ENCODE measurements around the gene TRPM1. TPM values are rescaled to one million over a fixed set of nuclear protein-coding genes. Genes with fewer than 3 reads are reported as not detected.
A peak's percentile ranks its signal among the peaks of the same experiment; 100 is the strongest.

The TRPM1 gene
- total RNA-seq, 1 donor from 2014 or later = not detected

DNA sequence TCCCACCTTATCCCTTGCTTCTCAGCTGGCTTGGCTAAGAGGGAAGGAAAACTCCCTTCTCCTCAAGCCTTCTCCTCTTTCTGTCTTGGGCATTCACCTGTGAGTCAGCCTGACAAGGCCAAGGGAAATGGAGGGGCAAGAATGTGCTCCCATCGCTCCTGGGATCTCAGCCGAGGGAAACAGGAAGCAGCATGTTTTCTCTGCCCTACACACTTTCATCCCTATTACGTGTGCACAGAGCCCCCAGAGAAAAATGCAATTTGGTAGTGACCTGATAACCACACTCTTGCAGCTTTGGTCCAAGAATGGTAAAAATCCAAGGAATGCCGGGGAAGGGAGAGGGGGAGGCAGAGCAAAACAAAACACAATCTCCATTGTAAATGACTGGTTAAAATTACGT is 77.2 kb downstream of the TRPM1 start:
- no peaks in the 10 kb centered on the region for H3K9me3 Mint-ChIP-seq (ENCODE audit: unreplicated experiment)
- Histone ChIP-seq H2AFZ (ENCODE audit: low read depth, low read length) (no peak overlapping the region), H4K20me1 (ENCODE audit: insufficient read depth, low read length) (no peaks in the 10 kb centered on the region), H3K27ac (ENCODE audit: low read depth, low read length) (peak overlapping the region; percentile 62), H3K79me2 (ENCODE audit: insufficient read depth, low read length) (no peaks in the 10 kb centered on the region), H3K9me3 (ENCODE audit: insufficient read depth, low read depth, low read length) (no peaks in the 10 kb centered on the region), H3K4me2 (ENCODE audit: low read length) (peak overlapping the region; percentile 57), H3K9ac (ENCODE audit: low read length) (no peak overlapping the region), H3K36me3 (ENCODE audit: insufficient read depth, low read length) (no peaks in the 10 kb centered on the region), H3K4me1 (ENCODE audit: insufficient read depth, low read length) (peaks cover 22% of the 10 kb centered on the region), H3K4me3 (ENCODE audit: insufficient read depth, low read depth, low read length) (no peak overlapping the region), H3K27me3 (ENCODE audit: insufficient read depth, low read length) (no peaks in the 10 kb centered on the region)
- FAIRE-seq (peak; percentile 96), DNase-seq (ENCODE audit: low read depth) (peak; percentile 98)
- TF ChIP-seq EZH2 (IDR thresholded peaks at IDR 0.05; ENCODE audit: insufficient read depth, low read length) = no peak
- TF ChIP-seq, protein P1, sequence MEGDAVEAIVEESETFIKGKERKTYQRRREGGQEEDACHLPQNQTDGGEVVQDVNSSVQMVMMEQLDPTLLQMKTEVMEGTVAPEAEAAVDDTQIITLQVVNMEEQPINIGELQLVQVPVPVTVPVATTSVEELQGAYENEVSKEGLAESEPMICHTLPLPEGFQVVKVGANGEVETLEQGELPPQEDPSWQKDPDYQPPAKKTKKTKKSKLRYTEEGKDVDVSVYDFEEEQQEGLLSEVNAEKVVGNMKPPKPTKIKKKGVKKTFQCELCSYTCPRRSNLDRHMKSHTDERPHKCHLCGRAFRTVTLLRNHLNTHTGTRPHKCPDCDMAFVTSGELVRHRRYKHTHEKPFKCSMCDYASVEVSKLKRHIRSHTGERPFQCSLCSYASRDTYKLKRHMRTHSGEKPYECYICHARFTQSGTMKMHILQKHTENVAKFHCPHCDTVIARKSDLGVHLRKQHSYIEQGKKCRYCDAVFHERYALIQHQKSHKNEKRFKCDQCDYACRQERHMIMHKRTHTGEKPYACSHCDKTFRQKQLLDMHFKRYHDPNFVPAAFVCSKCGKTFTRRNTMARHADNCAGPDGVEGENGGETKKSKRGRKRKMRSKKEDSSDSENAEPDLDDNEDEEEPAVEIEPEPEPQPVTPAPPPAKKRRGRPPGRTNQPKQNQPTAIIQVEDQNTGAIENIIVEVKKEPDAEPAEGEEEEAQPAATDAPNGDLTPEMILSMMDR (IDR thresholded peaks at IDR 0.05; ENCODE audit: insufficient read depth, low read depth, low read length) = no peak
- peak overlapping the region; percentile 88 for H3K27ac Mint-ChIP-seq (ENCODE audit: unreplicated experiment)
- H3K27me3 Mint-ChIP-seq (ENCODE audit: low read depth, unreplicated experiment) = peaks cover 3% of the 10 kb centered on the region
- H3K4me1 Mint-ChIP-seq (ENCODE audit: low read depth, unreplicated experiment) = peaks cover 22% of the 10 kb centered on the region
- no peak overlapping the region for H3K4me3 Mint-ChIP-seq (ENCODE audit: unreplicated experiment)
- H3K36me3 Mint-ChIP-seq (ENCODE audit: low read depth, unreplicated experiment) = no peaks in the 10 kb centered on the region

DNA sequence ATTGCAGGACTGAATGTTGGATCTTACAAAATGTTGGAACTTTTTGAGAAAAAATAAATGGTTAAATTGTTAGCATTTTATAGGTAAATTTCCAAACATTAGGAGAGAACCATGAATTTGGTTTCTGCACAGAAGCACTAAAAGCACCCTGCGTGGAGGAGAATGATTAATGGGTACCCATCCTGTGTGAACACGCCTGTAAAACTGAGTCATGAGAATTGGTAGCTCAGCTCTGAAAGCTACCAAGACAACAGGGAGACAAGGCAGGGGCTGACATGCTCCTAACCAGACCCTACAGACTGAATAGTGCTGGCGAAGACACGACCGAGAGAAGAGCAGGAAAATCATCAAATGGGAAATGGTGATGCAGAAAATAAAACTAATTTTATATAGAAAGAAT is 77.7 kb downstream of the TRPM1 start:
- TF ChIP-seq EZH2 (IDR thresholded peaks at IDR 0.05; ENCODE audit: insufficient read depth, low read length) = no peak
- TF ChIP-seq, protein P1 (IDR thresholded peaks at IDR 0.05; ENCODE audit: insufficient read depth, low read depth, low read length) = no peak
- H3K36me3 ChIP-seq (ENCODE audit: insufficient read depth, low read length) = no peaks in the 10 kb centered on the region
- peak; percentile 21 for DNase-seq (ENCODE audit: low read depth)
- H3K9me3 ChIP-seq (ENCODE audit: insufficient read depth, low read depth, low read length) = no peaks in the 10 kb centered on the region
- no peak overlapping the region for H3K4me3 Mint-ChIP-seq (ENCODE audit: unreplicated experiment)
- H2AFZ ChIP-seq (ENCODE audit: low read depth, low read length) = no peak overlapping the region
- H3K27me3 ChIP-seq (ENCODE audit: insufficient read depth, low read length) = no peaks in the 10 kb centered on the region
- H3K4me3 ChIP-seq (ENCODE audit: insufficient read depth, low read depth, low read length) = no peak overlapping the region
- peak overlapping the region; percentile 62 for H3K27ac ChIP-seq (ENCODE audit: low read depth, low read length)
- H3K4me1 ChIP-seq (ENCODE audit: insufficient read depth, low read length) = peaks cover 22% of the 10 kb centered on the region
- peaks cover 22% of the 10 kb centered on the region for H3K4me1 Mint-ChIP-seq (ENCODE audit: low read depth, unreplicated experiment)
- H3K9me3 Mint-ChIP-seq (ENCODE audit: unreplicated experiment) = no peaks in the 10 kb centered on the region
- H4K20me1 ChIP-seq (ENCODE audit: insufficient read depth, low read length) = no peaks in the 10 kb centered on the region
- FAIRE-seq = no peak
- H3K4me2 ChIP-seq (ENCODE audit: low read length) = peak overlapping the region; percentile 57
- H3K9ac ChIP-seq (ENCODE audit: low read length) = peak overlapping the region; percentile 39
- H3K27me3 Mint-ChIP-seq (ENCODE audit: low read depth, unreplicated experiment) = peaks cover 3% of the 10 kb centered on the region
- no peaks in the 10 kb centered on the region for H3K36me3 Mint-ChIP-seq (ENCODE audit: low read depth, unreplicated experiment)
- no peaks in the 10 kb centered on the region for H3K79me2 ChIP-seq (ENCODE audit: insufficient read depth, low read length)
- H3K27ac Mint-ChIP-seq (ENCODE audit: unreplicated experiment) = peak overlapping the region; percentile 88

DNA sequence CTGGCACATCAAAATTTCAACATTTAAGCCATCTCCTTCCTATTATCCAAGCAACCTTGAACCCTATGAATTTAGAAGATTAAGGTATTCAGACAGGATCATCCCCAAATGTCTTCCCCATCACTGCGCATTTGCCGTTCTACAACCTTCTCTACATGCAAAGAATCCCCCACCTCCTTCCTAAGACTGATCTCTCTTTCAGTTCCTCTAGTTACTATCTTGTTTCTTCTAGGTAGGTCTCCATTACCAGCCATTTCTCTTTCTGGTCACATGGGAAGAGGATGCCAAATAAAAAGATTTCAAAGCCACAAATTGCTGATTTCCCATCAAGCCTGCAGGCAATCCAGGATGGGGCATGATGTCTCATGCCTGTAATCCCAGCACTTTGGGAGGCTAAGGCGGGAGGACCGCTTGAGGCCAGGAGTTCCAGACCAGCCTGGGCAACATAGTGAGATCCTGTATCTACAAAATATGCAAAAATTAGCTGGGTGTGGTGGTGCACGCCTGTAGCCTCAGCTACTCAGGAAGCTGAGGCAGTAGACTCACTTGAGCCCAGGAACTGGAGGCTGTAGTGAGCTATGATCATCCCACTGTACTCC is 80.4 kb downstream of the TRPM1 start:
- H3K27ac Mint-ChIP-seq (ENCODE audit: unreplicated experiment) = no peak overlapping the region
- Histone ChIP-seq H3K4me1 (ENCODE audit: insufficient read depth, low read length) (peaks cover 22% of the 10 kb centered on the region), H3K4me3 (ENCODE audit: insufficient read depth, low read depth, low read length) (no peak overlapping the region), H3K27ac (ENCODE audit: low read depth, low read length) (no peak overlapping the region), H3K36me3 (ENCODE audit: insufficient read depth, low read length) (no peaks in the 10 kb centered on the region), H3K27me3 (ENCODE audit: insufficient read depth, low read length) (no peaks in the 10 kb centered on the region), H2AFZ (ENCODE audit: low read depth, low read length) (no peak overlapping the region), H3K79me2 (ENCODE audit: insufficient read depth, low read length) (no peaks in the 10 kb centered on the region), H3K4me2 (ENCODE audit: low read length) (no peak overlapping the region), H3K9me3 (ENCODE audit: insufficient read depth, low read depth, low read length) (no peaks in the 10 kb centered on the region), H4K20me1 (ENCODE audit: insufficient read depth, low read length) (no peaks in the 10 kb centered on the region), H3K9ac (ENCODE audit: low read length) (no peak overlapping the region)
- DNase-seq (ENCODE audit: low read depth) (no peak), FAIRE-seq (no peak)
- no peaks in the 10 kb centered on the region for H3K36me3 Mint-ChIP-seq (ENCODE audit: low read depth, unreplicated experiment)
- TF ChIP-seq, protein P1 (IDR thresholded peaks at IDR 0.05; ENCODE audit: insufficient read depth, low read depth, low read length) = no peak
- no peak for TF ChIP-seq EZH2 (IDR thresholded peaks at IDR 0.05; ENCODE audit: insufficient read depth, low read length)
- H3K4me1 Mint-ChIP-seq (ENCODE audit: low read depth, unreplicated experiment) = peaks cover 25% of the 10 kb centered on the region
- H3K4me3 Mint-ChIP-seq (ENCODE audit: unreplicated experiment) = no peak overlapping the region
- H3K27me3 Mint-ChIP-seq (ENCODE audit: low read depth, unreplicated experiment) = peaks cover 3% of the 10 kb centered on the region
- H3K9me3 Mint-ChIP-seq (ENCODE audit: unreplicated experiment) = no peaks in the 10 kb centered on the region

All from astrocyte (in vitro differentiated cells and primary cell).